ENCODE measurements around the gene PHF2. TPM values are rescaled to one million over a fixed set of nuclear protein-coding genes. Genes with fewer than 3 reads are reported as not detected.

PHF2 gene
- 9.2 and 12.1 TPM in 2 replicates for total RNA-seq

DNA sequence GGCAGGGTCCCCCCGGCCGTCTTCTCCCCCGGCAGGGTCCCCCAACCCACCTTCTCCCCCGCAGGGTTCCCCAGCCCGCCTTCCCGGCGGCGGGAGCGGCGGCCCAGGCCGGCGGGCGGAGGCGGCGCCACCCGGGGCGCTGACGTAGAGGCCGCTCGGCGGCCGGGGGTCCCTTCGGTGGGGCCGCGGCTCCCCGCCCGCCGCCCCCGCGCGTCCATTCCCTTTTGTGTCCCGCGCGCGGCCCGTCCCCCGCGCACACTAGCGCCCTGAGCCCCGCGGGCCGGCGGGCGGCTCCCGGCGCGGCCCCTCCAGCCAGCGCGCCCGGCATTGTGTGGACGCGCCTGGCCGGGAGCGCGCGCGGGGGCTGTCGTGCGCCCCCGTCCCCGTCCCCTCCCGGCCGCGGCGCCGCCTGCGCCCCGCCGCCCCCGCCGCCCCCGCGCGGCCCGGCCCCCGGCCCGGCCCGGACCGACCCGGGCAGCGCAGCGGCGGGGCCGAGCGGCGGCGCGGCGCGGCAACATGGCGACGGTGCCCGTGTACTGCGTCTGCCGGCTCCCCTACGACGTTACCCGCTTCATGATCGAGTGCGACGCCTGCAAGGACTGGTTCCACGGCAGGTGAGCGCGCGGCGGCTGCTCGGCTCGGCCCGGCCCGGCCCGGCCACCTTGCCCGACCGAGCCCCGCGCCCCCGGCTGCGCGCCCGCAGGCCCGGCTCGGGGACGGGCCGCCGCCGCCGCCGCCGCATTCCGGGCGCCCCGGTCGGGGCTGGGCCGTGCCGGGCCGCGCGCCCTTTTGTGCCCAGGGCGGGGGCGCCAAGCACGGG is at the start of gene PHF2:
Gene PHF2 (plus strand): TSS at position 327 of the 820 bp plus-strand sequence. CDS start 190 bp downstream, at position 517.

Other genes with a start within 250 kb of the PHF2 start
- gene FAM120A, start 124.9 kb upstream of the PHF2 start, total RNA-seq = 142 and 195 TPM in 2 replicates
- gene FAM120AOS, start 123.0 kb upstream of the PHF2 start, total RNA-seq = 29.4 and 33.2 TPM in 2 replicates

All from subcutaneous preadipocyte (primary cell).